ENCODE data around the gene TRPM5. TPM values are rescaled to one million over a fixed set of nuclear protein-coding genes. Genes with fewer than 3 reads are reported as not detected.

Gene TRPM5
- total RNA-seq, 1 donor from 2014 or later = under 0.01 TPM

GRCh38 chr11:2463766-2464277 is 19.5 kb upstream of the TRPM5 start:
- H3K4me3 ChIP-seq (ENCODE audit: low read length in 3 of 3) = no peak overlapping the region
- peaks cover 0 to 2% (median 0%) of the 10 kb centered on the region in 3 donors for H3K9me3 ChIP-seq (ENCODE audit: control insufficient read depth in 3 of 3, low read length in 3 of 3)
- no peak overlapping the region for H3K27ac ChIP-seq (ENCODE audit: low read depth, low read length)
- H3K4me1 ChIP-seq (ENCODE audit: control insufficient read depth in 3 of 3, insufficient read depth in 3 of 3, low read length in 3 of 3) = no peaks in the 10 kb centered on the region
- H3K9ac ChIP-seq (ENCODE audit: low read depth in 1 of 3, low read length in 3 of 3) = no peak overlapping the region
- H3K27me3 ChIP-seq (ENCODE audit: control insufficient read depth in 3 of 3, insufficient read depth in 3 of 3, low read length in 3 of 3) = peaks cover 0 to 13% (median 8%) of the 10 kb centered on the region in 3 donors
- no peaks in the 10 kb centered on the region for H3K36me3 ChIP-seq (ENCODE audit: control insufficient read depth in 3 of 3, insufficient read depth in 3 of 3, low read length in 3 of 3)

- H3K9ac ChIP-seq (ENCODE audit: low read depth in 1 of 3, low read length in 3 of 3) = no peak overlapping the region
- no peaks in the 10 kb centered on the region for H3K36me3 ChIP-seq (ENCODE audit: control insufficient read depth in 3 of 3, insufficient read depth in 3 of 3, low read length in 3 of 3)
- no peak overlapping the region for H3K4me3 ChIP-seq (ENCODE audit: low read length in 3 of 3)
- no peak overlapping the region for H3K27ac ChIP-seq (ENCODE audit: low read depth, low read length)
- no peaks in the 10 kb centered on the region for H3K4me1 ChIP-seq (ENCODE audit: control insufficient read depth in 3 of 3, insufficient read depth in 3 of 3, low read length in 3 of 3)
- peaks cover 0 to 8% (median 7%) of the 10 kb centered on the region in 3 donors for H3K27me3 ChIP-seq (ENCODE audit: control insufficient read depth in 3 of 3, insufficient read depth in 3 of 3, low read length in 3 of 3)
- H3K9me3 ChIP-seq (ENCODE audit: control insufficient read depth in 3 of 3, low read length in 3 of 3) = no peaks in the 10 kb centered on the region
Measured at GRCh38 chr11:2462986-2463765, 18.9 kb upstream of the TRPM5 start.

GRCh38 chr11:2462543-2462985 is 18.2 kb upstream of the TRPM5 start:
- no peaks in the 10 kb centered on the region for H3K4me1 ChIP-seq (ENCODE audit: control insufficient read depth in 3 of 3, insufficient read depth in 3 of 3, low read length in 3 of 3)
- H3K36me3 ChIP-seq (ENCODE audit: control insufficient read depth in 3 of 3, insufficient read depth in 3 of 3, low read length in 3 of 3) = no peaks in the 10 kb centered on the region

GRCh38 chr11:2461956-2462542 is 17.7 kb upstream of the TRPM5 start:
- Histone ChIP-seq H3K4me3 (ENCODE audit: low read length in 3 of 3) (no peak overlapping the region), H3K9me3 (ENCODE audit: control insufficient read depth in 3 of 3, low read length in 3 of 3) (no peaks in the 10 kb centered on the region), H3K4me1 (ENCODE audit: control insufficient read depth in 3 of 3, insufficient read depth in 3 of 3, low read length in 3 of 3) (no peaks in the 10 kb centered on the region), H3K9ac (ENCODE audit: low read depth in 1 of 3, low read length in 3 of 3) (no peak overlapping the region), H3K27ac (ENCODE audit: low read depth, low read length) (no peak overlapping the region), H3K36me3 (ENCODE audit: control insufficient read depth in 3 of 3, insufficient read depth in 3 of 3, low read length in 3 of 3) (no peaks in the 10 kb centered on the region), H3K27me3 (ENCODE audit: control insufficient read depth in 3 of 3, insufficient read depth in 3 of 3, low read length in 3 of 3) (peaks cover 0 to 8% (median 6%) of the 10 kb centered on the region in 3 donors)

More at GRCh38 chr11:2462543-2462985, 18.2 kb upstream of the TRPM5 start:
- H3K9me3 ChIP-seq (ENCODE audit: control insufficient read depth in 3 of 3, low read length in 3 of 3) = no peaks in the 10 kb centered on the region
- H3K27ac ChIP-seq (ENCODE audit: low read depth, low read length) = no peak overlapping the region
- peaks cover 0 to 8% (median 7%) of the 10 kb centered on the region in 3 donors for H3K27me3 ChIP-seq (ENCODE audit: control insufficient read depth in 3 of 3, insufficient read depth in 3 of 3, low read length in 3 of 3)
- H3K9ac ChIP-seq (ENCODE audit: low read depth in 1 of 3, low read length in 3 of 3) = no peak overlapping the region
- no peak overlapping the region for H3K4me3 ChIP-seq (ENCODE audit: low read length in 3 of 3)

GRCh38 chr11:2461253-2461955 is 17.1 kb upstream of the TRPM5 start:
- no peak overlapping the region for H3K4me3 ChIP-seq (ENCODE audit: low read length in 3 of 3)
- no peaks in the 10 kb centered on the region for H3K4me1 ChIP-seq (ENCODE audit: control insufficient read depth in 3 of 3, insufficient read depth in 3 of 3, low read length in 3 of 3)
- H3K9me3 ChIP-seq (ENCODE audit: control insufficient read depth in 3 of 3, low read length in 3 of 3) = no peaks in the 10 kb centered on the region
- peaks cover 0 to 5% (median 3%) of the 10 kb centered on the region in 3 donors for H3K27me3 ChIP-seq (ENCODE audit: control insufficient read depth in 3 of 3, insufficient read depth in 3 of 3, low read length in 3 of 3)
- H3K36me3 ChIP-seq (ENCODE audit: control insufficient read depth in 3 of 3, insufficient read depth in 3 of 3, low read length in 3 of 3) = no peaks in the 10 kb centered on the region
- H3K27ac ChIP-seq (ENCODE audit: low read depth, low read length) = no peak overlapping the region
- H3K9ac ChIP-seq (ENCODE audit: low read depth in 1 of 3, low read length in 3 of 3) = no peak overlapping the region

- Histone ChIP-seq H3K27ac (ENCODE audit: low read depth, low read length) (no peak overlapping the region), H3K36me3 (ENCODE audit: control insufficient read depth in 3 of 3, insufficient read depth in 3 of 3, low read length in 3 of 3) (no peaks in the 10 kb centered on the region), H3K9ac (ENCODE audit: low read depth in 1 of 3, low read length in 3 of 3) (no peak overlapping the region), H3K9me3 (ENCODE audit: control insufficient read depth in 3 of 3, low read length in 3 of 3) (no peaks in the 10 kb centered on the region), H3K4me3 (ENCODE audit: low read length in 3 of 3) (no peak overlapping the region), H3K4me1 (ENCODE audit: control insufficient read depth in 3 of 3, insufficient read depth in 3 of 3, low read length in 3 of 3) (no peaks in the 10 kb centered on the region), H3K27me3 (ENCODE audit: control insufficient read depth in 3 of 3, insufficient read depth in 3 of 3, low read length in 3 of 3) (peaks cover 0 to under 1% (median 0%) of the 10 kb centered on the region in 3 donors)
Measured at GRCh38 chr11:2460540-2461252, 16.4 kb upstream of the TRPM5 start.

- Histone ChIP-seq H3K27ac (ENCODE audit: low read depth, low read length) (no peak overlapping the region), H3K36me3 (ENCODE audit: control insufficient read depth in 3 of 3, insufficient read depth in 3 of 3, low read length in 3 of 3) (no peaks in the 10 kb centered on the region), H3K27me3 (ENCODE audit: control insufficient read depth in 3 of 3, insufficient read depth in 3 of 3, low read length in 3 of 3) (no peaks in the 10 kb centered on the region), H3K9me3 (ENCODE audit: control insufficient read depth in 3 of 3, low read length in 3 of 3) (no peaks in the 10 kb centered on the region), H3K9ac (ENCODE audit: low read depth in 1 of 3, low read length in 3 of 3) (no peak overlapping the region), H3K4me1 (ENCODE audit: control insufficient read depth in 3 of 3, insufficient read depth in 3 of 3, low read length in 3 of 3) (no peaks in the 10 kb centered on the region), H3K4me3 (ENCODE audit: low read length in 3 of 3) (no peak overlapping the region)
Measured at GRCh38 chr11:2459796-2460531, 15.7 kb upstream of the TRPM5 start.

- Histone ChIP-seq H3K4me1 (ENCODE audit: control insufficient read depth in 3 of 3, insufficient read depth in 3 of 3, low read length in 3 of 3) (no peaks in the 10 kb centered on the region), H3K4me3 (ENCODE audit: low read length in 3 of 3) (no peak overlapping the region), H3K9me3 (ENCODE audit: control insufficient read depth in 3 of 3, low read length in 3 of 3) (no peaks in the 10 kb centered on the region), H3K27ac (ENCODE audit: low read depth, low read length) (no peak overlapping the region), H3K27me3 (ENCODE audit: control insufficient read depth in 3 of 3, insufficient read depth in 3 of 3, low read length in 3 of 3) (no peaks in the 10 kb centered on the region), H3K9ac (ENCODE audit: low read depth in 1 of 3, low read length in 3 of 3) (no peak overlapping the region), H3K36me3 (ENCODE audit: control insufficient read depth in 3 of 3, insufficient read depth in 3 of 3, low read length in 3 of 3) (no peaks in the 10 kb centered on the region)
Measured at GRCh38 chr11:2459016-2459725, 14.9 kb upstream of the TRPM5 start.

- H3K9me3 ChIP-seq (ENCODE audit: control insufficient read depth in 3 of 3, low read length in 3 of 3) = no peaks in the 10 kb centered on the region
- H3K36me3 ChIP-seq (ENCODE audit: control insufficient read depth in 3 of 3, insufficient read depth in 3 of 3, low read length in 3 of 3) = no peaks in the 10 kb centered on the region
- H3K27me3 ChIP-seq (ENCODE audit: control insufficient read depth in 3 of 3, insufficient read depth in 3 of 3, low read length in 3 of 3) = peaks cover 0 to 4% (median 0%) of the 10 kb centered on the region in 3 donors
- no peak overlapping the region for H3K27ac ChIP-seq (ENCODE audit: low read depth, low read length)
- H3K4me3 ChIP-seq (ENCODE audit: low read length in 3 of 3) = no peak overlapping the region
- no peaks in the 10 kb centered on the region for H3K4me1 ChIP-seq (ENCODE audit: control insufficient read depth in 3 of 3, insufficient read depth in 3 of 3, low read length in 3 of 3)
- no peak overlapping the region for H3K9ac ChIP-seq (ENCODE audit: low read depth in 1 of 3, low read length in 3 of 3)
Measured at GRCh38 chr11:2458321-2458720, 14.0 kb upstream of the TRPM5 start.

Data from skeletal muscle tissue (tissue), 4 donors.